Esophagus muscularis mucosa (tissue), 3 donors: ENCODE measurements around the gene ANO10.

ENCODE experiments used
- POLR2A ChIP-seq: fragments of 450-650 bp; IDR thresholded peaks from one replicate; pipeline ENCODE4 v1.6.1; 2017; ENCODE audit warnings: antibody characterized with exemption, moderate library complexity, mild to moderate bottlenecking, low read depth
- TF ChIP-seq, protein P1 (sequence below), 3 experiments: fragments of 200-600 bp in 2 of 3; fragments of 450-650 bp in 1 of 3; sonication (generic) in 2 of 3; IDR thresholded peaks; one replicate each; pipeline ENCODE4 v1.5.1; 2017 to 2019; ENCODE audit warnings: antibody characterized with exemption in 3 of 3, mild to moderate bottlenecking in 2 of 3, moderate library complexity in 1 of 3

DNA sequence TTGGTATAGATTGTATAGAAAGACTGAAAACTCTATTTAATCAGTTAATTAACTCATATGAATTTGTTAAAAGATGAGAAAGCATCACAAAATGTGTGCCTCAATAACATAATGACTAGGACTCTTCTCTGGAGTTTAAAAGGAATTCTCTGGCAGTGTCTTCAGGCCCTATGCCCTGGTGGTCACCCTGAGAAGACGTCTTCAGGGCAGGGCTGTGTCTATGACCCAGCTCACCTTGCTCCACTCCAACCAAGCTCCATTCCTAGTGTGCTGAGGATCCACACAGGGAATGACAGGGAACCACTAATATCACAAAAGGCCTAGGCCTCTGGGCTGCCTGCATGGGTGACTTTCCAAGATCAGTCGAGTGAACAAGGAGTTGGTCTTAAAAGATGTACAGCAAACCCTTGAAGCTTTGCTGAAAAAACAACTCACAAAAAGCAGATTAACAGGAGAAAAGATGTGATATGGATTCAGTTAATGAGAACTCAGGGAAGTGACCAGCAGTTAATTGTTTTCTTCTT is 178.9 kb downstream of the ANO10 start:
- TF ChIP-seq, protein P1, sequence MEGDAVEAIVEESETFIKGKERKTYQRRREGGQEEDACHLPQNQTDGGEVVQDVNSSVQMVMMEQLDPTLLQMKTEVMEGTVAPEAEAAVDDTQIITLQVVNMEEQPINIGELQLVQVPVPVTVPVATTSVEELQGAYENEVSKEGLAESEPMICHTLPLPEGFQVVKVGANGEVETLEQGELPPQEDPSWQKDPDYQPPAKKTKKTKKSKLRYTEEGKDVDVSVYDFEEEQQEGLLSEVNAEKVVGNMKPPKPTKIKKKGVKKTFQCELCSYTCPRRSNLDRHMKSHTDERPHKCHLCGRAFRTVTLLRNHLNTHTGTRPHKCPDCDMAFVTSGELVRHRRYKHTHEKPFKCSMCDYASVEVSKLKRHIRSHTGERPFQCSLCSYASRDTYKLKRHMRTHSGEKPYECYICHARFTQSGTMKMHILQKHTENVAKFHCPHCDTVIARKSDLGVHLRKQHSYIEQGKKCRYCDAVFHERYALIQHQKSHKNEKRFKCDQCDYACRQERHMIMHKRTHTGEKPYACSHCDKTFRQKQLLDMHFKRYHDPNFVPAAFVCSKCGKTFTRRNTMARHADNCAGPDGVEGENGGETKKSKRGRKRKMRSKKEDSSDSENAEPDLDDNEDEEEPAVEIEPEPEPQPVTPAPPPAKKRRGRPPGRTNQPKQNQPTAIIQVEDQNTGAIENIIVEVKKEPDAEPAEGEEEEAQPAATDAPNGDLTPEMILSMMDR (IDR thresholded peaks at IDR 0.05), result no peak
- TF ChIP-seq POLR2A, result no peak
